Hematopoietic multipotent progenitor cell treated with erythropoietin and hydrocortisone succinate and interleukin-3 and kit ligand, for 15 days (in vitro differentiated cells): ENCODE results near the gene MYL12A.
"Not testable (repeated sequence)": the region's sequence is repeated elsewhere in the genome, so short reads cannot be mapped to it uniquely, and the experiment has no call there.

Experiments used
- DNase-seq: peaks from one replicate; pipeline ENCODE4 v3.0.0-alpha.2; 2015; ENCODE audit warnings: low spot score

Gene MYL12A

GRCh38 chr18:3247240-3248061 is at the start of gene MYL12A:
TSS of gene MYL12A (plus strand) at chr18:3247801. CDS start at chr18:3253248, 5,447 bp downstream.
- DNase-seq, result peak; percentile 89

- DNase-seq, result not testable (repeated sequence)
Observed at GRCh38 chr18:3198260-3198860, 49.2 kb upstream of the MYL12A start.

- no peak for DNase-seq
Observed at GRCh38 chr18:3199942-3200645, 47.5 kb upstream of the MYL12A start.

- no peak for DNase-seq
Observed at GRCh38 chr18:3205239-3205638, 42.4 kb upstream of the MYL12A start.

- DNase-seq, result no peak
Observed at GRCh38 chr18:3207565-3207964, 40.0 kb upstream of the MYL12A start.

- DNase-seq, result no peak
Observed at GRCh38 chr18:3209859-3210569, 37.6 kb upstream of the MYL12A start.

GRCh38 chr18:3211236-3211992 is 36.2 kb upstream of the MYL12A start:
- no peak for DNase-seq

GRCh38 chr18:3212657-3213056 is 34.9 kb upstream of the MYL12A start:
- no peak for DNase-seq

GRCh38 chr18:3213300-3214059 is 34.1 kb upstream of the MYL12A start:
- DNase-seq, result no peak

- no peak for DNase-seq
Observed at GRCh38 chr18:3214855-3215637, 32.6 kb upstream of the MYL12A start.

GRCh38 chr18:3216987-3217386 is 30.6 kb upstream of the MYL12A start:
- no peak for DNase-seq

- no peak for DNase-seq
Observed at GRCh38 chr18:3217948-3218647, 29.5 kb upstream of the MYL12A start.

GRCh38 chr18:3218819-3219218 is 28.8 kb upstream of the MYL12A start:
- DNase-seq, result no peak

- no peak for DNase-seq
Observed at GRCh38 chr18:3219241-3219630, 28.4 kb upstream of the MYL12A start.

GRCh38 chr18:3219631-3220335 is 27.8 kb upstream of the MYL12A start, which contains the start of gene MYOM1:
TSS of gene MYOM1 (minus strand) at chr18:3219968. CDS start at chr18:3215223, 4,745 bp downstream.
- no peak for DNase-seq

GRCh38 chr18:3220868-3221267 is 26.7 kb upstream of the MYL12A start:
- DNase-seq, result not testable (repeated sequence)

- no peak for DNase-seq
Observed at GRCh38 chr18:3221496-3221895, 26.1 kb upstream of the MYL12A start.

GRCh38 chr18:3223356-3223755 is 24.2 kb upstream of the MYL12A start:
- no peak for DNase-seq

- DNase-seq, result no peak
Observed at GRCh38 chr18:3224223-3224622, 23.4 kb upstream of the MYL12A start.
